Measurements from ENCODE around the gene TMEM140.

- TF ChIP-seq CTCF (IDR thresholded peaks at IDR 0.05) (no peak), REST (IDR thresholded peaks at IDR 0.05; ENCODE audit: insufficient read depth in 1 of 2, low read depth in 2 of 2, low read length in 1 of 2) (no peak)
Observed at GRCh38 chr7:135174941-135175340, 27.1 kb downstream of the TMEM140 start.

All from Panc1 (cell line).